SW 1271 (cell line): ENCODE results near the gene HSD3B1.
"Not testable (repeated sequence)": the region's sequence is repeated elsewhere in the genome, so short reads cannot be mapped to it uniquely, and the experiment has no call there.

ENCODE experiments used
- DNase-seq, 2 experiments: peaks; one replicate each; lab custom pipeline; 2025; lab: John Stamatoyannopoulos, UW

Gene HSD3B1

GRCh38 chr1:119490925-119491324 lies 16.1 kb upstream of the HSD3B1 start:
- no peak for DNase-seq

GRCh38 chr1:119492763-119493162 lies 14.2 kb upstream of the HSD3B1 start:
- DNase-seq = no peak

GRCh38 chr1:119504831-119505230 lies 2.2 kb upstream of the HSD3B1 start:
- DNase-seq = no peak

GRCh38 chr1:119510046-119510445 lies 3.0 kb downstream of the HSD3B1 start:
- no peak for DNase-seq

GRCh38 chr1:119515221-119515620 lies 8.2 kb downstream of the HSD3B1 start:
- no peak for DNase-seq

GRCh38 chr1:119516247-119516646 lies 9.2 kb downstream of the HSD3B1 start:
- no peak for DNase-seq

GRCh38 chr1:119516680-119517079 lies 9.7 kb downstream of the HSD3B1 start:
- no peak for DNase-seq

- not testable (repeated sequence) for DNase-seq
Observed at GRCh38 chr1:119517667-119518066, 10.7 kb downstream of the HSD3B1 start.

- no peak for DNase-seq
Observed at GRCh38 chr1:119531606-119532323, 24.8 kb downstream of the HSD3B1 start.

GRCh38 chr1:119532324-119532910 lies 25.4 kb downstream of the HSD3B1 start:
- no peak for DNase-seq

GRCh38 chr1:119535381-119535780 lies 28.4 kb downstream of the HSD3B1 start:
- DNase-seq = no peak

- DNase-seq = no peak
Observed at GRCh38 chr1:119537966-119538365, 31.0 kb downstream of the HSD3B1 start.

GRCh38 chr1:119539636-119540035 lies 32.6 kb downstream of the HSD3B1 start:
- DNase-seq = no peak

GRCh38 chr1:119541389-119541788 lies 34.4 kb downstream of the HSD3B1 start:
- DNase-seq = no peak

GRCh38 chr1:119542492-119542946 lies 35.5 kb downstream of the HSD3B1 start:
- DNase-seq = no peak

- no peak for DNase-seq
Observed at GRCh38 chr1:119544165-119544762, 37.3 kb downstream of the HSD3B1 start.

GRCh38 chr1:119546641-119547040 lies 39.6 kb downstream of the HSD3B1 start:
- no peak for DNase-seq

GRCh38 chr1:119547306-119547705 lies 40.3 kb downstream of the HSD3B1 start:
- no peak for DNase-seq

- no peak for DNase-seq
Observed at GRCh38 chr1:119547805-119548204, 40.8 kb downstream of the HSD3B1 start.

- DNase-seq = peak in 1 of 2 experiments; percentile 25
Observed at GRCh38 chr1:119549719-119550132, 42.7 kb downstream of the HSD3B1 start.

GRCh38 chr1:119550381-119550780 lies 43.4 kb downstream of the HSD3B1 start:
- DNase-seq = no peak

- no peak for DNase-seq
Observed at GRCh38 chr1:119551218-119551617, 44.2 kb downstream of the HSD3B1 start.

- DNase-seq = not testable (repeated sequence)
Observed at GRCh38 chr1:119552656-119553055, 45.6 kb downstream of the HSD3B1 start.
